Trophoblast cell (in vitro differentiated cells and primary cell): ENCODE measurements around the gene PHF14.

Source experiments
- DNase-seq, 2 donors: peaks; one replicate each; pipeline ENCODE4 v3.0.0-alpha.2; 2016
- H2AFZ ChIP-seq: 2 replicates; pipeline ENCODE4 v1.6.1; 2013; ENCODE audit warnings: low read length, moderate library complexity, mild to moderate bottlenecking; ENCODE audit not compliant: insufficient read depth, poor library complexity
- H2AK5ac ChIP-seq: 2 replicates; pipeline ENCODE4 v1.6.1; 2013; ENCODE audit warnings: mild to moderate bottlenecking, low read length
- H2BK120ac ChIP-seq: 2 replicates; pipeline ENCODE4 v1.6.1; 2013; ENCODE audit warnings: low read length, mild to moderate bottlenecking, moderate library complexity; ENCODE audit not compliant: insufficient read depth, poor library complexity
- H2BK12ac ChIP-seq: 2 replicates; pipeline ENCODE4 v1.6.1; 2013; ENCODE audit warnings: mild to moderate bottlenecking, low read length, moderate library complexity
- H2BK5ac ChIP-seq: 2 replicates; pipeline ENCODE4 v1.6.1; 2013; ENCODE audit warnings: low read length, low read depth, moderate library complexity, mild to moderate bottlenecking; ENCODE audit not compliant: poor library complexity
- H3K14ac ChIP-seq: 2 replicates; pipeline ENCODE4 v1.6.1; 2013; ENCODE audit warnings: mild to moderate bottlenecking, low read length
- H3K18ac ChIP-seq: 2 replicates; pipeline ENCODE4 v1.6.1; 2013; ENCODE audit warnings: mild to moderate bottlenecking, low read length
- H3K23ac ChIP-seq: 2 replicates; pipeline ENCODE4 v1.6.1; 2013; ENCODE audit warnings: low read length
- H3K27ac ChIP-seq: 2 replicates; pipeline ENCODE4 v1.5.1; 2013; ENCODE audit warnings: low read depth, mild to moderate bottlenecking, inconsistent platforms, low read length, moderate library complexity
- H3K27me3 ChIP-seq: 2 replicates; pipeline ENCODE4 v1.6.1; 2013; ENCODE audit warnings: inconsistent platforms, mild to moderate bottlenecking, low read length, moderate library complexity; ENCODE audit not compliant: insufficient read depth
- H3K36me3 ChIP-seq, 2 experiments: 1 replicate in 1 of 2; 2 replicates in 1 of 2; pipeline ENCODE4 v1.6.1; 2013; ENCODE audit warnings: low read length in 2 of 2, mild to moderate bottlenecking in 2 of 2, moderate library complexity in 1 of 2; ENCODE audit not compliant: insufficient read depth in 2 of 2, control insufficient read depth in 1 of 2
- H3K4ac ChIP-seq: 2 replicates; pipeline ENCODE4 v1.6.1; 2013; ENCODE audit warnings: low read depth, mild to moderate bottlenecking, low read length, moderate library complexity
- H3K4me1 ChIP-seq, 2 experiments: 1 replicate in 1 of 2; 2 replicates in 1 of 2; pipeline ENCODE4 v1.6.1; 2013; ENCODE audit warnings: low read length in 2 of 2, mild to moderate bottlenecking in 2 of 2, moderate library complexity in 1 of 2; ENCODE audit not compliant: insufficient read depth in 2 of 2, control insufficient read depth in 1 of 2
- H3K4me2 ChIP-seq: 2 replicates; pipeline ENCODE4 v1.6.1; 2013; ENCODE audit warnings: inconsistent platforms, mild to moderate bottlenecking, low read length, moderate library complexity
- H3K4me3 ChIP-seq: 2 replicates; pipeline ENCODE4 v1.5.1; 2013; ENCODE audit warnings: mild to moderate bottlenecking, low read depth, low read length, inconsistent platforms
- H3K79me1 ChIP-seq: one replicate; pipeline ENCODE4 v1.6.1; 2013; ENCODE audit warnings: low read length
- H3K79me2 ChIP-seq: 2 replicates; pipeline ENCODE4 v1.6.1; 2013; ENCODE audit warnings: low read length, mild to moderate bottlenecking; ENCODE audit not compliant: control insufficient read depth, insufficient read depth, poor library complexity
- H3K9ac ChIP-seq: 2 replicates; pipeline ENCODE4 v1.6.1; 2013; ENCODE audit warnings: mild to moderate bottlenecking, low read length
- H3K9me3 ChIP-seq: 2 replicates; pipeline ENCODE4 v1.6.1; 2013; ENCODE audit warnings: low read depth, mild to moderate bottlenecking, control low read depth, inconsistent platforms, low read length; ENCODE audit not compliant: insufficient read depth
- H4K12ac ChIP-seq: 2 replicates; pipeline ENCODE4 v1.6.1; 2013; ENCODE audit warnings: low read depth, mild to moderate bottlenecking, low read length, moderate library complexity
- H4K8ac ChIP-seq: 2 replicates; pipeline ENCODE4 v1.6.1; 2013; ENCODE audit warnings: low read depth, mild to moderate bottlenecking, low read length, moderate library complexity
- H4K91ac ChIP-seq: one replicate; pipeline ENCODE4 v1.6.1; 2013; ENCODE audit warnings: low read depth, mild to moderate bottlenecking, low read length, moderate library complexity
- WGBS: extraction: QIAGEN DNeasy Blood & Tissue Kit; methylation state at CpG from one replicate; pipeline ENCODE4 v1.1.7; 2013; ENCODE audit warnings: missing lambda C conversion rate; ENCODE audit not compliant: insufficient read length, insufficient coverage; ENCODE audit errors: extremely low coverage; 5-methylcytosine and 5-hydroxymethylcytosine counted together

The PHF14 gene

DNA sequence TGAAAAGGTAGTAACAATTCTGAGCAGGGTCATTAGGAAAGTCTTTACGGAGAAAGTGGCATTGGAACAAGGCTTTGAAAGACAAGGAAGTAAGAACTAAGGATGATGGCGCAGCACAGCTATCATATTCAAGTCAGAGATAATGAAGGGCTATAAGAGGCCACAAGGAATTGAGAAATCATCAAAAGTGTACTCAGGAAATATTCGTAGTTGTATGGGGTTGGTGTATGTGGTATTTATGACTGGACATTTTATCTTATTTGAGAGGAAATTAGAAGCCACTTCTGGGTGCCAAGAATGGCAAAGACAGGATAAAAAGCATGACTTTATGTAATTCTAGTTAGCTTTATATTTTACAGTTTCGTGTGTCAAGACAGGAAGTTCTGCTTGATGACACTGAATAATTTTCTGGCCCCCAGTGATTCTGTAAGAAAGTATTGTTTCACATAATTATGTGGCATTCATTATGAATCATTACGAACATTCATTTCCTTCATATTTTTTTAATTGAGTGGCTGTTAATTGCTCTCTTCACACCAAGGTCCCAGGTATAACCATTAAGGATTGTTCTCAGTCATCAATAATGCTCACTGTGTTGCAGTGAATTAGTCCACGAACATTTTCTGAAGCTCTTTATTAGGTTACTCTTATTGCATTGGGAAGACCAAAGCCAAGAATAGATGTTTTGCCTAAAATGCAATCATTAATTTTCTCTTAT lies 244.3 kb downstream of the PHF14 start:
- 100% methylated on average over 1 of the region's 6 CpGs for WGBS
- Histone ChIP-seq H3K14ac (no peak overlapping the region), H3K36me3 (no peaks in the 10 kb centered on the region)

More for the DNA sequence above, 244.3 kb downstream of the PHF14 start:
- H2BK120ac ChIP-seq = no peak overlapping the region
- H2AK5ac ChIP-seq = no peak overlapping the region
- peaks cover 2% of the 10 kb centered on the region for H3K79me1 ChIP-seq
- H3K27me3 ChIP-seq = no peaks in the 10 kb centered on the region
- H3K27ac ChIP-seq = no peak overlapping the region
- no peaks in the 10 kb centered on the region for H3K9me3 ChIP-seq
- no peak overlapping the region for H3K23ac ChIP-seq
- no peak overlapping the region for H4K8ac ChIP-seq
- no peak overlapping the region for H3K18ac ChIP-seq
- H3K4me1 ChIP-seq = peaks cover 3 to 4% of the 10 kb centered on the region in 2 experiments
- H3K4me3 ChIP-seq = no peak overlapping the region
- H3K4ac ChIP-seq = no peak overlapping the region
- H3K79me2 ChIP-seq = no peaks in the 10 kb centered on the region
- no peak overlapping the region for H3K4me2 ChIP-seq
- H4K91ac ChIP-seq = no peak overlapping the region
- no peak overlapping the region for H4K12ac ChIP-seq
- no peak overlapping the region for H2AFZ ChIP-seq
- no peak for DNase-seq
- no peak overlapping the region for H2BK5ac ChIP-seq
- H2BK12ac ChIP-seq = no peak overlapping the region
- no peak overlapping the region for H3K9ac ChIP-seq
